Hepatocyte (in vitro differentiated cells): ENCODE results near the gene FNDC3B.

Source experiments
- EZH2 ChIP-seq: fragments of 200-600 bp; sonication (generic); IDR thresholded peaks from 2 replicates; pipeline ENCODE4 v1.6.1; 2016; ENCODE audit warnings: antibody characterized with exemption, mild to moderate bottlenecking, borderline replicate concordance
- EZH2phosphoT487 ChIP-seq: fragments of 200-600 bp; sonication (generic); IDR thresholded peaks from one replicate; pipeline ENCODE4 v1.6.1; 2018; ENCODE audit warnings: antibody characterized with exemption, mild to moderate bottlenecking, low read depth, moderate library complexity; ENCODE audit not compliant: unreplicated experiment, severe bottlenecking
- TF ChIP-seq, protein P1 (sequence below): fragments of 200-600 bp; sonication (generic); IDR thresholded peaks from 2 replicates; pipeline ENCODE4 v1.5.1; 2016; ENCODE audit warnings: antibody characterized with exemption, mild to moderate bottlenecking; ENCODE audit not compliant: poor library complexity

DNA sequence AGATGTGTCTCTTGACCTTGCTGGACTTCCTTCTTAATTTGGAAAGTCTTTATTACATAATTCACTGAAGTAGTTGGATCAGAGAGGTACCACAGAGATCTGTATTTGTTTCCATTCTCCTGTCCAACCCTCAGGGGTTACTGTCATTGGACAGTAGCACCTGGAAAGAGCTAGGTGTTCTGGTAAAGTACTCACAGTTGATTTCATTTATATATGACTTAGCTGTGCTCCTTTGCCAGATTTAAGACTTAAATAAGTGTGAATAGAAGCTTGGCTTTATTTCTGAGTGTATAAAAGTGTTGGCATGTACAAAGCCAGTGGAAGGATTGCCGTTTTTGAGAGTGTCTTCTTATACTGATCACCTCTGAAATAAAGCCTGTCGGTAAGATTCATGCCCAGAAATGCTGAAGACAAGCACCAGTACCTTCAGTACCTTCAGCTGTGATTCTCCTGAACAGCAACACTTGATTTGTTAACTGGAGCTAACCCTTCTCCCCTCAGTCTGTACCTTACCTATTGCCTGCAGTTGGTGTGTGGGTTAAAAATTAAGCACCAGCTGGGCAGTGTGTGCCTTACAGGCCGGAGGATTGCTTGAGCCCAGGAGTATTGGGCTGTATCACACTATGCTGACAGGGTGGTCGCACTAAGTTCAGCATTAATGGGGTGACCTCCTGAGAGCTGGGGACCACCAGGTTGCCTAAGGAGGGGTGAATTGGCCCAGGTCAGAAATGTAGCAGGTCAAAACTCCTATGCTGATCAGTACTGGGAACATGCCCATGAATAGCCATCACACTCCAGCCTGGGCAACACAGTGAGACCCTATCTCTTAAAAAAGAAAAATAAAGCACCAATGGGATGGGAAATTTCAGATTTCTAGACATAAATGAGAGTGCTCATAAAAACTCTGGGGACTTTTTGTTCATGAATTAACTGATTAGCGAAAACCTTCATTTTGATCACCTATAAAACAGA, 197.7 kb downstream of the FNDC3B start:
- TF ChIP-seq, protein P1, sequence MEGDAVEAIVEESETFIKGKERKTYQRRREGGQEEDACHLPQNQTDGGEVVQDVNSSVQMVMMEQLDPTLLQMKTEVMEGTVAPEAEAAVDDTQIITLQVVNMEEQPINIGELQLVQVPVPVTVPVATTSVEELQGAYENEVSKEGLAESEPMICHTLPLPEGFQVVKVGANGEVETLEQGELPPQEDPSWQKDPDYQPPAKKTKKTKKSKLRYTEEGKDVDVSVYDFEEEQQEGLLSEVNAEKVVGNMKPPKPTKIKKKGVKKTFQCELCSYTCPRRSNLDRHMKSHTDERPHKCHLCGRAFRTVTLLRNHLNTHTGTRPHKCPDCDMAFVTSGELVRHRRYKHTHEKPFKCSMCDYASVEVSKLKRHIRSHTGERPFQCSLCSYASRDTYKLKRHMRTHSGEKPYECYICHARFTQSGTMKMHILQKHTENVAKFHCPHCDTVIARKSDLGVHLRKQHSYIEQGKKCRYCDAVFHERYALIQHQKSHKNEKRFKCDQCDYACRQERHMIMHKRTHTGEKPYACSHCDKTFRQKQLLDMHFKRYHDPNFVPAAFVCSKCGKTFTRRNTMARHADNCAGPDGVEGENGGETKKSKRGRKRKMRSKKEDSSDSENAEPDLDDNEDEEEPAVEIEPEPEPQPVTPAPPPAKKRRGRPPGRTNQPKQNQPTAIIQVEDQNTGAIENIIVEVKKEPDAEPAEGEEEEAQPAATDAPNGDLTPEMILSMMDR = no peak
- no peak for TF ChIP-seq EZH2phosphoT487
- no peak for TF ChIP-seq EZH2
